K562 (cell line): ENCODE measurements around the gene ARFRP1. TPM values are rescaled to one million over a fixed set of nuclear protein-coding genes. Genes with fewer than 3 reads are reported as not detected.

ENCODE experiments used
- ATAC-seq: fragments of 200-7000 bp; cut with Tn5 transposase; 3 replicates; pipeline ENCODE4 v1.9.1; 2020; ENCODE audit warnings: moderate library complexity
- BruUV-seq: library from RNA; stranded (reverse); fragments of 400-500 nt; replicated peaks from 2 replicates; lab custom pipeline; 2021; lab: Mats Ljungman, UMichigan
- CTCF ChIA-PET: fragments of 300-600 bp; formaldehyde crosslinking; extraction: SDS; loops from one replicate; lab custom pipeline; 2021; ENCODE audit warnings: low intra/inter-chr PET ratio; lab: Yijun Ruan, JAX
- POLR2A ChIA-PET: fragments of 300-600, 350-650 bp; sonication (Branson Sonifier 250); formaldehyde crosslinking; extraction: SDS; loops from one replicate; lab custom pipeline; 2021; ENCODE audit warnings: antibody characterized with exemption, inconsistent platforms; lab: Yijun Ruan, JAX
- DNase-seq, 4 experiments: peaks; one replicate each; pipeline versions ENCODE4 v3.0.0 to v3.0.0-alpha.2; 2011 to 2018; ENCODE audit warnings: low spot score in 3 of 4, mixed read lengths in 3 of 4; ENCODE audit errors: extremely low read depth in 1 of 4
- FAIRE-seq: peaks from 2 replicates; lab custom pipeline; 2011; peaks lifted over from hg19 to GRCh38; lab: Jason Lieb, UNC
- H2AFZ ChIP-seq: 2 replicates; pipeline ENCODE4 v1.6.0; 2011; ENCODE audit warnings: low read depth, low read length, control low read depth, inconsistent platforms
- H3K27ac ChIP-seq: fragments of 200-600 bp; 3 replicates; pipeline ENCODE4 v1.8.0; 2011; ENCODE audit warnings: low read depth, mild to moderate bottlenecking, control low read depth, inconsistent platforms, low read length, moderate library complexity, mixed read lengths; ENCODE audit errors: extremely low read depth
- H3K27me3 ChIP-seq, 2 experiments: fragments of 300-600 bp in 1 of 2; 2 replicates in 1 of 2; 3 replicates in 1 of 2; pipeline versions ENCODE4 v1.6.0 to v1.8.0; 2011; ENCODE audit warnings: inconsistent platforms in 2 of 2, low read length in 2 of 2, mild to moderate bottlenecking in 1 of 2, mixed read lengths in 1 of 2, moderate library complexity in 1 of 2; ENCODE audit not compliant: control insufficient read depth in 2 of 2, insufficient read depth in 2 of 2
- H3K36me3 ChIP-seq: fragments of 300-600 bp; 3 replicates; pipeline ENCODE4 v1.8.0; 2011; ENCODE audit warnings: mild to moderate bottlenecking, low read length, inconsistent platforms; ENCODE audit not compliant: control insufficient read depth, insufficient read depth
- H3K4me1 ChIP-seq, 2 experiments: fragments of 200-600 bp in 1 of 2; replicated peaks in 1 of 2; 2 replicates in 1 of 2; 3 replicates in 1 of 2; pipeline versions ENCODE4 v1.5.1 to v1.8.0; 2011; ENCODE audit warnings: inconsistent platforms in 2 of 2, low read length in 2 of 2, mild to moderate bottlenecking in 1 of 2, mixed read lengths in 1 of 2, moderate library complexity in 1 of 2; ENCODE audit not compliant: control insufficient read depth in 2 of 2, insufficient read depth in 2 of 2
- H3K4me2 ChIP-seq: 2 replicates; pipeline ENCODE4 v1.6.1; 2011; ENCODE audit warnings: low read length, control low read depth, inconsistent platforms, mixed read lengths; ENCODE audit not compliant: insufficient read depth
- H3K4me3 ChIP-seq: fragments of 200-600 bp; sonication (generic), shearing (Covaris generic); 2 replicates; pipeline ENCODE4 v1.5.1; 2016; ENCODE audit warnings: control low read depth, inconsistent platforms
- H3K79me2 ChIP-seq: fragments of 200-600 bp; 3 replicates; pipeline ENCODE4 v1.8.0; 2011; ENCODE audit warnings: low read length, inconsistent platforms; ENCODE audit not compliant: control insufficient read depth, insufficient read depth
- H3K9ac ChIP-seq, 2 experiments: 2 replicates each; pipeline versions ENCODE4 v1.6.0 to v1.6.1; 2011; ENCODE audit warnings: low read depth in 2 of 2, low read length in 2 of 2, control low read depth in 1 of 2, inconsistent platforms in 1 of 2, mild to moderate bottlenecking in 1 of 2, mixed read lengths in 1 of 2; ENCODE audit not compliant: insufficient read depth in 1 of 2
- H3K9me1 ChIP-seq: one replicate; pipeline ENCODE4 v1.6.0; 2011; ENCODE audit warnings: inconsistent platforms, mild to moderate bottlenecking, low read length, moderate library complexity; ENCODE audit not compliant: control insufficient read depth, insufficient read depth
- H3K9me3 ChIP-seq: replicated peaks from 2 replicates; pipeline ENCODE4 v1.5.1; 2011; ENCODE audit warnings: low read depth, low read length, inconsistent platforms; ENCODE audit not compliant: control insufficient read depth, insufficient read depth
- H4K20me1 ChIP-seq: replicated peaks from 2 replicates; pipeline ENCODE4 v1.6.1; 2011; ENCODE audit warnings: low read length, inconsistent platforms, mixed read lengths; ENCODE audit not compliant: control insufficient read depth, insufficient read depth
- COPS2 ChIP-seq: fragments of 450-650 bp; conservative IDR thresholded peaks from 2 replicates; pipeline ENCODE4 v1.6.1; 2016; ENCODE audit warnings: mild to moderate bottlenecking, moderate library complexity
- ERF ChIP-seq: fragments of 450-650 bp; formaldehyde crosslinking; IDR thresholded peaks from 2 replicates; pipeline ENCODE4 v1.4.0; 2020; ENCODE audit warnings: mild to moderate bottlenecking, mixed read lengths
- FIP1L1 ChIP-seq: fragments of 200-400 bp; formaldehyde crosslinking; IDR thresholded peaks from 2 replicates; pipeline ENCODE4 v1.6.1; 2018; ENCODE audit warnings: mild to moderate bottlenecking, low read depth, low read length; ENCODE audit not compliant: poor library complexity, severe bottlenecking
- GATA2 ChIP-seq: sonication (generic); formaldehyde crosslinking; IDR thresholded peaks from 2 replicates; pipeline ENCODE4 v1.4.0; 2020; ENCODE audit warnings: mild to moderate bottlenecking, missing genetic modification reagents
- PRPF4 ChIP-seq: fragments of 200-400 bp; formaldehyde crosslinking; IDR thresholded peaks from one replicate; pipeline ENCODE4 v1.6.1; 2017; ENCODE audit warnings: low read length, low read depth, mild to moderate bottlenecking; ENCODE audit not compliant: insufficient read depth, poor library complexity, severe bottlenecking
- SAFB ChIP-seq: fragments of 200-400 bp; formaldehyde crosslinking; IDR thresholded peaks from 2 replicates; pipeline ENCODE4 v1.6.1; 2017; ENCODE audit warnings: low read depth, low read length, borderline replicate concordance
- TOE1 ChIP-seq, 2 experiments: fragments of 450-650 bp in 1 of 2; sonication (generic) in 1 of 2; formaldehyde crosslinking in 1 of 2; IDR thresholded peaks; 2 replicates each; pipeline versions ENCODE4 v1.7.1 to v1.8.0; 2016 to 2022; ENCODE audit warnings: borderline replicate concordance in 2 of 2, mild to moderate bottlenecking in 2 of 2, antibody characterized with exemption in 1 of 2, inconsistent platforms in 1 of 2, low read depth in 1 of 2, missing genetic modification reagents in 1 of 2, moderate library complexity in 1 of 2
- ZKSCAN8 ChIP-seq: fragments of 200-800 bp; sonication (Bioruptor generic); IDR thresholded peaks from 2 replicates; pipeline ENCODE4 v1.6.1; 2016; ENCODE audit warnings: missing genetic modification characterization, missing compliant biosample characterization
- ZNF589 ChIP-seq: fragments of 200-800 bp; sonication (Bioruptor generic); IDR thresholded peaks from 2 replicates; pipeline ENCODE4 v1.6.1; 2016; ENCODE audit warnings: low read depth, missing genetic modification characterization, missing compliant biosample characterization
- WGBS: fragments of 100-300 bp; shearing (Covaris generic); methylation state at CpG from one replicate; pipeline ENCODE4 v1.1.6; 2016; ENCODE audit warnings: low coverage, mixed read lengths; ENCODE audit not compliant: insufficient coverage; ENCODE audit errors: missing lambda C conversion rate; 5-methylcytosine and 5-hydroxymethylcytosine counted together
- in situ Hi-C: fragments of 300-500 bp; cut with MboI; formaldehyde crosslinking; loops from 4 replicates; pipeline ENCODE4 v1.15.0; 2018; ENCODE audit warnings: inconsistent platforms, mixed read lengths
- intact Hi-C: fragments of 100-400 bp; cut with micrococcal nuclease; formaldehyde crosslinking; loops from 2 replicates; pipeline ENCODE4 v1.14.2; 2022
- polyA plus RNA-seq, 8 experiments: library from polyadenylated mRNA; depleted of rRNA in 4 of 8; stranded (reverse) in 5 of 8; unstranded in 3 of 8; fragments of >200 nt; fragmentation: Nextera tagmentation in 2 of 8; fragmentation: Illumina TruSeq in 1 of 8; extraction: Ambion mirVana in 2 of 8; extraction: Trizol in 1 of 8; gene quantifications; 2 replicates each; pipeline versions ENCODE4 v1.2.1 to v1.2.3, GENCODE V29; 2011 to 2014; ENCODE audit warnings: inconsistent platforms in 1 of 8, missing spikeins in 1 of 8
- total RNA-seq, 7 experiments: library from RNA; depleted of rRNA in 6 of 7; stranded (reverse); fragments of >200 nt in 6 of 7; fragmentation: Illumina TruSeq in 2 of 7; extraction: Trizol in 2 of 7; gene quantifications; 2 replicates each; pipeline versions ENCODE4 v1.2.1 to v1.2.3, GENCODE V29; 2011 to 2021; ENCODE audit warnings: low replicate concordance in 1 of 7
- TF ChIP-seq, protein P1 (sequence below): sonication (generic); formaldehyde crosslinking; IDR thresholded peaks from 2 replicates; pipeline ENCODE4 v1.8.1; 2023; ENCODE audit warnings: mild to moderate bottlenecking, missing genetic modification reagents
- TF ChIP-seq, protein P2 (sequence below): fragments of 450-650 bp; IDR thresholded peaks from one replicate; pipeline ENCODE4 v1.6.1; 2018; ENCODE audit warnings: mild to moderate bottlenecking, moderate library complexity; ENCODE audit not compliant: partially characterized antibody
- TF ChIP-seq, protein P3 (sequence below): fragments of 250-450 bp; sonication (Bioruptor Pico); IDR thresholded peaks from 2 replicates; pipeline ENCODE4 v1.8.0; 2021; ENCODE audit warnings: moderate library complexity, mild to moderate bottlenecking, inconsistent platforms

Gene ARFRP1
- total and polyA plus RNA-seq, 9 of the 15 experiments (the other 6 are each of a cell fraction or from before 2014, with no cell fraction given): 2.2 to 78.9 (median 37.3) TPM

DNA sequence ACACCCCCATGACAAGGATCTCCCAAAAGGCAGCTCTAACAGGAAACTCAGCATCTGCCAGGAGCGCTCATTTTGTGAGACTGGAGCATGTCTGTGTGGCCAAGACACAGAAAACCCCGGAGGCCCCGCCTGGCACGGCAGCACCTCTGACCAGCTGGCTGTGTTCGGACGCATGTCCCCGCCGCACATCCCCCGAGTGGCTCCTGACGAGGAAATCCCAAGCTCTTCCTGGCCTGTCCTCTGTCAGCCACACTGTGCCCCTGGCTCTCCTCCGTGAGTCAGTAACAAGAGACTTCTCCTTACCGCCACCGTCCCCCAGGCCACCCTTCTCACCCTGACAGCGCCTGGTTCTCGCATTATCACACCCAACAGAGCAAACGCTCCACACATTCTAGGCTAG is 46.2 kb upstream of the ARFRP1 start:
- no peak overlapping the region for H2AFZ ChIP-seq
- POLR2A ChIA-PET: interaction anchor here (0.6 kb wide), 1 partner anchor 14 kb away, joined by 3 read pairs; no protein-coding TSS in a partner anchor
- CTCF ChIA-PET: no interaction called here
- intact Hi-C loops: no loop called here
- no peak for FAIRE-seq
- TF ChIP-seq, protein P1, sequence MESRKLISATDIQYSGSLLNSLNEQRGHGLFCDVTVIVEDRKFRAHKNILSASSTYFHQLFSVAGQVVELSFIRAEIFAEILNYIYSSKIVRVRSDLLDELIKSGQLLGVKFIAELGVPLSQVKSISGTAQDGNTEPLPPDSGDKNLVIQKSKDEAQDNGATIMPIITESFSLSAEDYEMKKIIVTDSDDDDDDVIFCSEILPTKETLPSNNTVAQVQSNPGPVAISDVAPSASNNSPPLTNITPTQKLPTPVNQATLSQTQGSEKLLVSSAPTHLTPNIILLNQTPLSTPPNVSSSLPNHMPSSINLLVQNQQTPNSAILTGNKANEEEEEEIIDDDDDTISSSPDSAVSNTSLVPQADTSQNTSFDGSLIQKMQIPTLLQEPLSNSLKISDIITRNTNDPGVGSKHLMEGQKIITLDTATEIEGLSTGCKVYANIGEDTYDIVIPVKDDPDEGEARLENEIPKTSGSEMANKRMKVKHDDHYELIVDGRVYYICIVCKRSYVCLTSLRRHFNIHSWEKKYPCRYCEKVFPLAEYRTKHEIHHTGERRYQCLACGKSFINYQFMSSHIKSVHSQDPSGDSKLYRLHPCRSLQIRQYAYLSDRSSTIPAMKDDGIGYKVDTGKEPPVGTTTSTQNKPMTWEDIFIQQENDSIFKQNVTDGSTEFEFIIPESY (CRISPR knock-in tag): peak; percentile 85
- TF ChIP-seq PRPF4: no peak
- TF ChIP-seq, all 486 proteins: peak for 1
- no peak overlapping the region for H3K27ac ChIP-seq
- in situ Hi-C loops: no loop called here
- no peaks in the 10 kb centered on the region for H4K20me1 ChIP-seq
- no peak overlapping the region for H3K4me2 ChIP-seq
- DNase-seq: no peak
- H3K9me3 ChIP-seq: no peaks in the 10 kb centered on the region
- no peaks in the 10 kb centered on the region for H3K79me2 ChIP-seq
- no peaks in the 10 kb centered on the region for H3K9me1 ChIP-seq
- no TSS peak for BruUV-seq
- no peak overlapping the region for H3K4me3 ChIP-seq
- no peak for ATAC-seq
- no peak overlapping the region for H3K9ac ChIP-seq
- no peaks in the 10 kb centered on the region for H3K36me3 ChIP-seq
- no peaks in the 10 kb centered on the region for H3K27me3 ChIP-seq
- WGBS: 50% methylated on average over 16 of the region's 16 CpGs
- peaks cover 9 to 45% of the 10 kb centered on the region in 2 experiments for H3K4me1 ChIP-seq

DNA sequence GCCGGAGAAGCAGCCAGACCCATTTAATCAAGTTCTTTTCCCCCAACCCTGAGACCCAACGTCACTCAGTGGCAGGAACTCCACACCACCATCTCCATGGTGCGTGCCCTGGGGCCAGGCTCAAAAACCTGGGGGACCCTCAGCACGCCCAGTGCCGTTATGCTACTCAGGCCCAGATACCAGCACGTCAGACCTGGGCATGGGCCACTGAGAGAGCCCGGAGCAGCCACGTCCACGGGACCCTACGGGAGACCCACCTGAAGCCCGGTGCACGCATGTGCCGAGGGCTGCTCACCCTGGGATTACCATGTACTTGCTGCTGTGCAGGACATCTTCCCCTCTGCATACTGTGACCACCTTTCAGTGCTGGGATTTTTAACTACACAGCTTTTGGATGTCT is 45.6 kb upstream of the ARFRP1 start:
- 74% methylated on average over 13 of the region's 13 CpGs for WGBS
- no peak overlapping the region for H3K4me2 ChIP-seq
- H3K9ac ChIP-seq: no peak overlapping the region
- H3K27ac ChIP-seq: no peak overlapping the region
- H3K79me2 ChIP-seq: no peaks in the 10 kb centered on the region
- intact Hi-C loops (no loop called here), in situ Hi-C loops (no loop called here)
- ChIA-PET CTCF (no interaction called here), POLR2A (no interaction called here)
- ATAC-seq: no peak
- H3K4me1 ChIP-seq: peaks cover 9 to 48% of the 10 kb centered on the region in 2 experiments
- no peaks in the 10 kb centered on the region for H3K9me3 ChIP-seq
- H3K9me1 ChIP-seq: no peaks in the 10 kb centered on the region
- no TSS peak for BruUV-seq
- no peaks in the 10 kb centered on the region for H3K27me3 ChIP-seq
- H3K36me3 ChIP-seq: no peaks in the 10 kb centered on the region
- DNase-seq: no peak
- no peak overlapping the region for H2AFZ ChIP-seq
- no peak for FAIRE-seq
- H4K20me1 ChIP-seq: no peaks in the 10 kb centered on the region
- H3K4me3 ChIP-seq: no peak overlapping the region
- TF ChIP-seq COPS2 (no peak), SAFB (no peak), TOE1 (IDR thresholded peaks at IDR 0.05; ENCODE audit: borderline replicate concordance) (no peak), TOE1 (CRISPR knock-in tag; IDR thresholded peaks at IDR 0.05; ENCODE audit: borderline replicate concordance, low read depth) (no peak), ZKSCAN8 (CRISPR knock-in tag) (no peak), ERF (CRISPR knock-in tag) (no peak), GATA2 (CRISPR knock-in tag) (no peak), FIP1L1 (no peak), ZNF589 (CRISPR knock-in tag) (no peak)
- TF ChIP-seq, protein P2, sequence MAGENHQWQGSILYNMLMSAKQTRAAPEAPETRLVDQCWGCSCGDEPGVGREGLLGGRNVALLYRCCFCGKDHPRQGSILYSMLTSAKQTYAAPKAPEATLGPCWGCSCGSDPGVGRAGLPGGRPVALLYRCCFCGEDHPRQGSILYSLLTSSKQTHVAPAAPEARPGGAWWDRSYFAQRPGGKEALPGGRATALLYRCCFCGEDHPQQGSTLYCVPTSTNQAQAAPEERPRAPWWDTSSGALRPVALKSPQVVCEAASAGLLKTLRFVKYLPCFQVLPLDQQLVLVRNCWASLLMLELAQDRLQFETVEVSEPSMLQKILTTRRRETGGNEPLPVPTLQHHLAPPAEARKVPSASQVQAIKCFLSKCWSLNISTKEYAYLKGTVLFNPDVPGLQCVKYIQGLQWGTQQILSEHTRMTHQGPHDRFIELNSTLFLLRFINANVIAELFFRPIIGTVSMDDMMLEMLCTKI: no peak
- TF ChIP-seq, protein P3, sequence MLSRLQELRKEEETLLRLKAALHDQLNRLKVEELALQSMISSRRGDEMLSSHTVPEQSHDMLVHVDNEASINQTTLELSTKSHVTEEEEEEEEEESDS (CRISPR knock-in tag): no peak
